K562 (cell line): ENCODE results near the gene CNNM4. TPM values are rescaled to one million over a fixed set of nuclear protein-coding genes. Genes with fewer than 3 reads are reported as not detected.
A peak's percentile ranks its signal among the peaks of the same experiment; 100 is the strongest.

ENCODE experiments used
- ATF7 ChIP-seq: fragments of 450-650 bp; IDR thresholded peaks from 2 replicates; pipeline ENCODE4 v1.7.1; 2014; ENCODE audit warnings: mild to moderate bottlenecking, moderate library complexity
- CCNT2 ChIP-seq: IDR thresholded peaks from 2 replicates; pipeline ENCODE4 v1.6.1; 2011; ENCODE audit warnings: borderline replicate concordance, low read depth, mild to moderate bottlenecking, moderate library complexity, mixed read lengths, low read length; ENCODE audit not compliant: insufficient read length; ENCODE audit errors: extremely low read depth
- E4F1 ChIP-seq: fragments of 250-450 bp; sonication (Bioruptor Pico); IDR thresholded peaks from 2 replicates; pipeline ENCODE4 v1.5.0; 2021; ENCODE audit warnings: mild to moderate bottlenecking, borderline replicate concordance
- ERF ChIP-seq: fragments of 450-650 bp; formaldehyde crosslinking; IDR thresholded peaks from 2 replicates; pipeline ENCODE4 v1.4.0; 2020; ENCODE audit warnings: mild to moderate bottlenecking, mixed read lengths
- ILK ChIP-seq: fragments of 450-650 bp; IDR thresholded peaks from 2 replicates; pipeline ENCODE4 v1.6.1; 2016; ENCODE audit warnings: missing genetic modification characterization, low read depth, mild to moderate bottlenecking, missing compliant biosample characterization, moderate library complexity, borderline replicate concordance
- KDM5B ChIP-seq: fragments of 200-600 bp; sonication (generic); IDR thresholded peaks from 2 replicates; pipeline ENCODE4 v1.6.1; 2012; ENCODE audit warnings: low read depth, mild to moderate bottlenecking, moderate library complexity, low read length, control low read depth, inconsistent platforms; ENCODE audit not compliant: insufficient replicate concordance
- MTA2 ChIP-seq: fragments of 450-650 bp; IDR thresholded peaks from 2 replicates; pipeline ENCODE4 v1.6.1; 2016; ENCODE audit warnings: low read depth
- MYNN ChIP-seq, 2 experiments: sonication (generic); formaldehyde crosslinking in 1 of 2; IDR thresholded peaks; 2 replicates each; pipeline versions ENCODE4 v1.5.0 to v1.6.1; 2016 to 2020; ENCODE audit warnings: antibody characterized with exemption in 1 of 2, missing genetic modification reagents in 1 of 2
- POLR2A ChIP-seq: fragments of 450-650 bp; conservative IDR thresholded peaks from 2 replicates; pipeline ENCODE4 v1.6.1; 2016
- POLR2AphosphoS2 ChIP-seq: IDR thresholded peaks from 2 replicates; pipeline ENCODE4 v1.6.1; 2012; ENCODE audit warnings: low read length, improper control_type of control experiment
- SIN3A ChIP-seq, 2 experiments: fragments of 150-350 bp in 1 of 2; IDR thresholded peaks; 2 replicates each; pipeline ENCODE4 v1.6.1; 2011 to 2016; ENCODE audit warnings: borderline replicate concordance in 2 of 2, low read depth in 2 of 2, low read length in 2 of 2, mild to moderate bottlenecking in 2 of 2, moderate library complexity in 2 of 2; ENCODE audit not compliant: control insufficient read depth in 1 of 2
- USF1 ChIP-seq: sonication (generic); formaldehyde crosslinking; IDR thresholded peaks from 2 replicates; pipeline ENCODE4 v1.9.0; 2022; ENCODE audit warnings: mild to moderate bottlenecking, missing genetic modification reagents
- ZBTB17 ChIP-seq: fragments of 450-650 bp; formaldehyde crosslinking; IDR thresholded peaks from 2 replicates; pipeline ENCODE4 v1.4.0; 2020; ENCODE audit warnings: mild to moderate bottlenecking
- ZNF444 ChIP-seq: fragments of 250-450 bp; sonication (Bioruptor Pico); IDR thresholded peaks from 2 replicates; pipeline ENCODE4 v1.4.0; 2020; ENCODE audit warnings: mild to moderate bottlenecking, moderate library complexity
- ZNF75A ChIP-seq: fragments of 450-650 bp; formaldehyde crosslinking; IDR thresholded peaks from 2 replicates; pipeline ENCODE4 v1.4.0; 2020; ENCODE audit warnings: mild to moderate bottlenecking
- polyA plus RNA-seq, 8 experiments: library from polyadenylated mRNA; depleted of rRNA in 4 of 8; stranded (reverse) in 5 of 8; unstranded in 3 of 8; fragments of >200 nt; fragmentation: Nextera tagmentation in 2 of 8; fragmentation: Illumina TruSeq in 1 of 8; extraction: Ambion mirVana in 2 of 8; extraction: Trizol in 1 of 8; gene quantifications; 2 replicates each; pipeline versions ENCODE4 v1.2.1 to v1.2.3, GENCODE V29; 2011 to 2014; ENCODE audit warnings: inconsistent platforms in 1 of 8, missing spikeins in 1 of 8
- total RNA-seq, 7 experiments: library from RNA; depleted of rRNA in 6 of 7; stranded (reverse); fragments of >200 nt in 6 of 7; fragmentation: Illumina TruSeq in 2 of 7; extraction: Trizol in 2 of 7; gene quantifications; 2 replicates each; pipeline versions ENCODE4 v1.2.1 to v1.2.3, GENCODE V29; 2011 to 2021; ENCODE audit warnings: low replicate concordance in 1 of 7
- TF ChIP-seq, protein P1 (sequence below): fragments of 450-650 bp; IDR thresholded peaks from 2 replicates; pipeline ENCODE4 v1.6.1; 2018; ENCODE audit not compliant: partially characterized antibody
- TF ChIP-seq, protein P2 (sequence below): fragments of 450-650 bp; formaldehyde crosslinking; conservative IDR thresholded peaks from 2 replicates; pipeline ENCODE4 v1.4.0; 2022; ENCODE audit warnings: mild to moderate bottlenecking, missing genetic modification characterization

Gene CNNM4
- total and polyA plus RNA-seq, 9 of the 15 experiments (the other 6 are each of a cell fraction or from before 2014, with no cell fraction given), result 0.96 to 6.3 (median 2.8) TPM

DNA sequence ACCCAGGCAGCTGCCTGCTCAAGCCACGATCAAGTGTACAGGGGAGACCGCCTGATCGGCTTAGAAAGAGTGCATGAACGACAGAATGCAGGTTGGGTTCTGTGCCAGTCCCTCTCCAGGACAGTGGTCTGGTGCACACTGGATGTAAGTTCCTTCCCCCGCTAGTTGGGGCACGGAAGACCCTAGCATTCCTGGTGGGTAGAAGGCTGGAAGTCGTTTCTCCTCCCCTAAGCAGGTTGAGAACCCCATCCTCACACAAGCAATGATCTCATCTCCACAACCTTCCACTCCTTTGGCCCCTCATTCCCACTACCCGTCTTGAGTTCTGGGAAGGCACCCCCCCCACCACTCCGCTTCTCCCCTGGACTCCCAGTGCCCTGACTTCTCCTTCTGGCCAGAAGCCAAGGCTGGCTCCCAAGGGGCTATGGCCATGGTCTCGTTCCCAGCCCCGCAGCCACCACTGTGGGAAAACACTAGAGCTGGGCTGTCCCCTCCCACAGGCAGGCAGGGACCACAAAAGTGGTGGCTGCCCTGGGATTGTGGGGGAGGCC is 98.5 kb downstream of the CNNM4 start (continued):
- 0 out of 2 replicates have a peak, but pooled peaks have one; percentile 14 for TF ChIP-seq E4F1 (CRISPR knock-in tag)
- TF ChIP-seq ZNF444 (CRISPR knock-in tag), result no peak
- 0 out of 2 replicates have a peak, but pooled peaks have one; percentile 15 for TF ChIP-seq MTA2
- peak; percentile 7; the same call in 1 of the 2 replicates for TF ChIP-seq MYNN (IDR thresholded peaks at IDR 0.05)
- TF ChIP-seq MYNN (CRISPR knock-in tag; IDR thresholded peaks at IDR 0.05), result no peak
- TF ChIP-seq, protein P1, sequence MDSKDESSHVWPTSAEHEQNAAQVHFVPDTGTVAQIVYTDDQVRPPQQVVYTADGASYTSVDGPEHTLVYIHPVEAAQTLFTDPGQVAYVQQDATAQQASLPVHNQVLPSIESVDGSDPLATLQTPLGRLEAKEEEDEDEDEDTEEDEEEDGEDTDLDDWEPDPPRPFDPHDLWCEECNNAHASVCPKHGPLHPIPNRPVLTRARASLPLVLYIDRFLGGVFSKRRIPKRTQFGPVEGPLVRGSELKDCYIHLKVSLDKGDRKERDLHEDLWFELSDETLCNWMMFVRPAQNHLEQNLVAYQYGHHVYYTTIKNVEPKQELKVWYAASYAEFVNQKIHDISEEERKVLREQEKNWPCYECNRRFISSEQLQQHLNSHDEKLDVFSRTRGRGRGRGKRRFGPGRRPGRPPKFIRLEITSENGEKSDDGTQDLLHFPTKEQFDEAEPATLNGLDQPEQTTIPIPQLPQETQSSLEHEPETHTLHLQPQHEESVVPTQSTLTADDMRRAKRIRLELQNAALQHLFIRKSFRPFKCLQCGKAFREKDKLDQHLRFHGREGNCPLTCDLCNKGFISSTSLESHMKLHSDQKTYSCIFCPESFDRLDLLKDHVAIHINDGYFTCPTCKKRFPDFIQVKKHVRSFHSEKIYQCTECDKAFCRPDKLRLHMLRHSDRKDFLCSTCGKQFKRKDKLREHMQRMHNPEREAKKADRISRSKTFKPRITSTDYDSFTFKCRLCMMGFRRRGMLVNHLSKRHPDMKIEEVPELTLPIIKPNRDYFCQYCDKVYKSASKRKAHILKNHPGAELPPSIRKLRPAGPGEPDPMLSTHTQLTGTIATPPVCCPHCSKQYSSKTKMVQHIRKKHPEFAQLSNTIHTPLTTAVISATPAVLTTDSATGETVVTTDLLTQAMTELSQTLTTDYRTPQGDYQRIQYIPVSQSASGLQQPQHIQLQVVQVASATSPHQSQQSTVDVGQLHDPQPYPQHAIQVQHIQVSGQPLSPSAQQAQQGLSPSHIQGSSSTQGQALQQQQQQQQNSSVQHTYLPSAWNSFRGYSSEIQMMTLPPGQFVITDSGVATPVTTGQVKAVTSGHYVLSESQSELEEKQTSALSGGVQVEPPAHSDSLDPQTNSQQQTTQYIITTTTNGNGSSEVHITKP, result peak; percentile 94
- peak; percentile 42; the same call in 1 of the 2 replicates for TF ChIP-seq ATF7
- 0 out of 2 replicates have a peak, but pooled peaks have one; percentile 45 for TF ChIP-seq ERF (CRISPR knock-in tag)
- peak; percentile 87; the same call in 1 of the 2 replicates for TF ChIP-seq POLR2AphosphoS2
- TF ChIP-seq ILK, result no peak
- peak; percentile 42; the same call in 1 of the 2 replicates for TF ChIP-seq ZBTB17 (CRISPR knock-in tag)
- TF ChIP-seq, protein P2, sequence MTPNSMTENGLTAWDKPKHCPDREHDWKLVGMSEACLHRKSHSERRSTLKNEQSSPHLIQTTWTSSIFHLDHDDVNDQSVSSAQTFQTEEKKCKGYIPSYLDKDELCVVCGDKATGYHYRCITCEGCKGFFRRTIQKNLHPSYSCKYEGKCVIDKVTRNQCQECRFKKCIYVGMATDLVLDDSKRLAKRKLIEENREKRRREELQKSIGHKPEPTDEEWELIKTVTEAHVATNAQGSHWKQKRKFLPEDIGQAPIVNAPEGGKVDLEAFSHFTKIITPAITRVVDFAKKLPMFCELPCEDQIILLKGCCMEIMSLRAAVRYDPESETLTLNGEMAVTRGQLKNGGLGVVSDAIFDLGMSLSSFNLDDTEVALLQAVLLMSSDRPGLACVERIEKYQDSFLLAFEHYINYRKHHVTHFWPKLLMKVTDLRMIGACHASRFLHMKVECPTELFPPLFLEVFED (CRISPR knock-in tag), result peak; percentile 67; the same call in 1 of the 2 replicates
- TF ChIP-seq USF1 (CRISPR knock-in tag), result 0 out of 2 replicates have a peak, but pooled peaks have one; percentile 3
- TF ChIP-seq KDM5B, result peak; percentile 30
- TF ChIP-seq SIN3A (IDR thresholded peaks at IDR 0.05; ENCODE audit: borderline replicate concordance in 2 of 2, control insufficient read depth in 1 of 2, low read depth in 2 of 2, low read length in 2 of 2), result no peak
- peak; percentile 66 for TF ChIP-seq POLR2A
- peak; percentile 92 for TF ChIP-seq ZNF75A (CRISPR knock-in tag)
- TF ChIP-seq CCNT2, result peak; percentile 5
